PC-9 (cell line): ENCODE data around the gene FOXO3. TPM values are rescaled to one million over a fixed set of nuclear protein-coding genes. Genes with fewer than 3 reads are reported as not detected.
A peak's percentile ranks its signal among the peaks of the same experiment; 100 is the strongest.
"Not testable (repeated sequence)": the region's sequence is repeated elsewhere in the genome, so short reads cannot be mapped to it uniquely, and the experiment has no call there.

ENCODE experiments used
- BruUV-seq: library from RNA; stranded (reverse); fragments of 400-500 nt; replicated peaks from 2 replicates; lab custom pipeline; 2021; lab: Mats Ljungman, UMichigan
- CTCF ChIA-PET: fragments of 300-600 bp; sonication (Branson Sonifier 250); formaldehyde crosslinking; loops from one replicate; lab custom pipeline; 2022; ENCODE audit warnings: antibody characterized with exemption; lab: Charles Lee
- POLR2A ChIA-PET: fragments of 300-600 bp; sonication (Branson Sonifier 250); formaldehyde crosslinking; loops from one replicate; lab custom pipeline; 2022; ENCODE audit warnings: antibody characterized with exemption; ENCODE audit not compliant: unreplicated experiment; lab: Charles Lee
- DNase-seq, 2 experiments: peaks; one replicate each; pipeline versions ENCODE4 v3.0.0 to v3.0.0-alpha.2; 2015 to 2022; ENCODE audit warnings: mixed read lengths in 1 of 2
- H2AFZ ChIP-seq: fragments of 200-600 bp; sonication (generic); 2 replicates; pipeline ENCODE4 v1.8.1; 2017; ENCODE audit warnings: antibody characterized with exemption
- H3F3A ChIP-seq: fragments of 200-600 bp; sonication (generic); 2 replicates; pipeline ENCODE4 v1.8.1; 2017; ENCODE audit warnings: antibody characterized with exemption, mild to moderate bottlenecking, low read depth; ENCODE audit not compliant: insufficient read depth
- H3K27ac ChIP-seq: fragments of 200-600 bp; sonication (generic); 2 replicates; pipeline ENCODE4 v1.6.1; 2016; ENCODE audit warnings: mixed run types
- H3K27me3 ChIP-seq: fragments of 200-600 bp; sonication (generic); 2 replicates; pipeline ENCODE4 v1.6.1; 2016; ENCODE audit warnings: low read depth, mixed run types; ENCODE audit not compliant: insufficient read depth
- H3K36me3 ChIP-seq: fragments of 200-600 bp; sonication (generic); 2 replicates; pipeline ENCODE4 v1.6.1; 2016; ENCODE audit warnings: low read depth, mixed run types
- H3K4me1 ChIP-seq: fragments of 200-600 bp; sonication (generic); replicated peaks from 2 replicates; pipeline ENCODE4 v1.6.1; 2016; ENCODE audit warnings: mixed run types; ENCODE audit not compliant: insufficient read depth
- H3K4me2 ChIP-seq: fragments of 200-600 bp; sonication (generic); 2 replicates; pipeline ENCODE4 v1.6.1; 2017; ENCODE audit warnings: mixed run types
- H3K4me3 ChIP-seq: fragments of 200-600 bp; sonication (generic); 2 replicates; pipeline ENCODE4 v1.6.1; 2016; ENCODE audit warnings: mixed run types
- H3K79me2 ChIP-seq: fragments of 200-600 bp; sonication (generic); 2 replicates; pipeline ENCODE4 v1.6.1; 2017; ENCODE audit warnings: low read depth, mixed run types
- H3K9me2 ChIP-seq: fragments of 200-600 bp; sonication (generic); 2 replicates; pipeline ENCODE4 v1.8.1; 2017; ENCODE audit warnings: mild to moderate bottlenecking; ENCODE audit not compliant: insufficient read depth
- H3K9me3 ChIP-seq: fragments of 200-600 bp; sonication (generic); 2 replicates; pipeline ENCODE4 v1.8.1; 2016; ENCODE audit warnings: low read depth; ENCODE audit not compliant: insufficient read depth
- H4K20me1 ChIP-seq: fragments of 200-600 bp; sonication (generic); 2 replicates; pipeline ENCODE4 v1.8.1; 2017; ENCODE audit not compliant: insufficient read depth
- CTCF ChIP-seq: fragments of 200-600 bp; sonication (generic); conservative IDR thresholded peaks from 2 replicates; pipeline ENCODE4 v1.6.1; 2017; ENCODE audit warnings: mixed run types, antibody characterized with exemption, mild to moderate bottlenecking, moderate library complexity
- EZH2 ChIP-seq: fragments of 200-600 bp; sonication (generic); IDR thresholded peaks from 2 replicates; pipeline ENCODE4 v1.8.0; 2017; ENCODE audit warnings: antibody characterized with exemption, low read depth
- intact Hi-C: fragments of 100-400 bp; cut with micrococcal nuclease; formaldehyde crosslinking; loops from one replicate; pipeline ENCODE4 v1.10.0; 2022; ENCODE audit not compliant: unreplicated experiment
- total RNA-seq: library from RNA; stranded (reverse); gene quantifications from 2 replicates; pipeline ENCODE4 v1.2.3, GENCODE V29; 2021

The FOXO3 gene
- total RNA-seq, 1 experiment from 2014 or later = 59.4 TPM

- H2AFZ ChIP-seq = no peak overlapping the region
- no peak overlapping the region for H3K4me2 ChIP-seq
- ChIA-PET POLR2A (no interaction called here), CTCF (no interaction called here)
- BruUV-seq = no TSS peak
- no peak overlapping the region for H3K4me3 ChIP-seq
- peaks cover 43% of the 10 kb centered on the region for H3K36me3 ChIP-seq
- H3K9me3 ChIP-seq = peaks cover 10% of the 10 kb centered on the region; the same call in 1 of the 2 replicates
- peaks cover 41% of the 10 kb centered on the region for H3F3A ChIP-seq
- peaks cover 92% of the 10 kb centered on the region for H3K79me2 ChIP-seq
- no peak for TF ChIP-seq EZH2
- no peak for TF ChIP-seq CTCF
- no peak overlapping the region for H3K27ac ChIP-seq
- intact Hi-C loops = no loop called here
- no peaks in the 10 kb centered on the region for H3K9me2 ChIP-seq
- H3K27me3 ChIP-seq = no peaks in the 10 kb centered on the region
- peaks cover 27% of the 10 kb centered on the region for H3K4me1 ChIP-seq
- peaks cover 33% of the 10 kb centered on the region; the same call in 1 of the 2 replicates for H4K20me1 ChIP-seq
- no peak for DNase-seq
Observed at GRCh38 chr6:108662702-108663101, 102.0 kb downstream of the FOXO3 start.

GRCh38 chr6:108663494-108664064, 102.9 kb downstream of the FOXO3 start:
- H3K4me3 ChIP-seq, H3K9me2 ChIP-seq, H2AFZ ChIP-seq, H3K4me2 ChIP-seq, H3K27me3 ChIP-seq, BruUV-seq, DNase-seq, intact Hi-C loops, H3K9me3 ChIP-seq, H3K27ac ChIP-seq, CTCF ChIA-PET, POLR2A ChIA-PET: not testable (repeated sequence)
- Histone ChIP-seq H3K4me1 (peaks cover 19% of the 10 kb centered on the region; the same call in 1 of the 2 replicates), H3K79me2 (peaks cover 92% of the 10 kb centered on the region), H3K36me3 (peaks cover 43% of the 10 kb centered on the region), H4K20me1 (peaks cover 41% of the 10 kb centered on the region; the same call in 1 of the 2 replicates), H3F3A (peaks cover 32% of the 10 kb centered on the region)

- H3K9me3 ChIP-seq = no peaks in the 10 kb centered on the region
- H3K27me3 ChIP-seq = no peaks in the 10 kb centered on the region
- peak overlapping the region; percentile 21; the same call in 1 of the 2 replicates for H3K27ac ChIP-seq
- peaks cover 21% of the 10 kb centered on the region for H3K4me1 ChIP-seq
- no peak for DNase-seq
- TF ChIP-seq CTCF (no peak), EZH2 (no peak)
- no peak overlapping the region for H2AFZ ChIP-seq
- H3K4me3 ChIP-seq = no peak overlapping the region
- H3F3A ChIP-seq = peaks cover 37% of the 10 kb centered on the region; the same call in 1 of the 2 replicates
- no peaks in the 10 kb centered on the region for H3K9me2 ChIP-seq
- intact Hi-C loops = no loop called here
- H3K4me2 ChIP-seq = no peak overlapping the region
- ChIA-PET CTCF (no interaction called here), POLR2A (interaction anchor here (0.6 to 0.7 kb wide), 2 partner anchors 84 to 109 kb away, joined by 3 read pairs; no protein-coding TSS in a partner anchor)
- peaks cover 52% of the 10 kb centered on the region; the same call in 1 of the 2 replicates for H4K20me1 ChIP-seq
- TSS peak; percentile 18 for BruUV-seq
- peaks cover 92% of the 10 kb centered on the region for H3K79me2 ChIP-seq
- H3K36me3 ChIP-seq = peaks cover 28% of the 10 kb centered on the region
Observed at GRCh38 chr6:108665495-108666196, 104.9 kb downstream of the FOXO3 start.
